ENCODE data around the gene CDKN2B-AS1. TPM values are rescaled to one million over a fixed set of nuclear protein-coding genes. Genes with fewer than 3 reads are reported as not detected.

Gene CDKN2B-AS1
- total and polyA plus RNA-seq, 7 donors, result 0.49 to 264 (median 2.0) TPM

DNA sequence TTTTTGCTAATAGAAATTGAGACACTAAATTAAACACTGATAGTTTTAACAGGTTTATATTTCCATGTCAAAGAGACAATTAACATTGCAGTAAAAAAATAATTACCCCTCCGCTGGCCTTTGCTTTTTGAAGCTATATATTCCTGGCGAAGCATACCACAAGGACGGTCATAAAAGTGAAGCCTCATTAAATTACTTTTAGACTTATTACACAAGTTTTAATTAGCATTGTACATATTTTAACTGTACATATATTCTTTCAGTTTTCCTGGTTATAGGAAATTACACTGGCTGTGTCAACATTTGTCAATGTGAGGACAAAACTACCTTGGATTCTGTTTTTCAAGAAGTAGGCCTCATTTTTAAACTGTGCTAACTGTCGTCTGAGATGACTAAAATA, 1.6 kb upstream of the CDKN2B-AS1 start:
- no peak for DNase-seq

DNA sequence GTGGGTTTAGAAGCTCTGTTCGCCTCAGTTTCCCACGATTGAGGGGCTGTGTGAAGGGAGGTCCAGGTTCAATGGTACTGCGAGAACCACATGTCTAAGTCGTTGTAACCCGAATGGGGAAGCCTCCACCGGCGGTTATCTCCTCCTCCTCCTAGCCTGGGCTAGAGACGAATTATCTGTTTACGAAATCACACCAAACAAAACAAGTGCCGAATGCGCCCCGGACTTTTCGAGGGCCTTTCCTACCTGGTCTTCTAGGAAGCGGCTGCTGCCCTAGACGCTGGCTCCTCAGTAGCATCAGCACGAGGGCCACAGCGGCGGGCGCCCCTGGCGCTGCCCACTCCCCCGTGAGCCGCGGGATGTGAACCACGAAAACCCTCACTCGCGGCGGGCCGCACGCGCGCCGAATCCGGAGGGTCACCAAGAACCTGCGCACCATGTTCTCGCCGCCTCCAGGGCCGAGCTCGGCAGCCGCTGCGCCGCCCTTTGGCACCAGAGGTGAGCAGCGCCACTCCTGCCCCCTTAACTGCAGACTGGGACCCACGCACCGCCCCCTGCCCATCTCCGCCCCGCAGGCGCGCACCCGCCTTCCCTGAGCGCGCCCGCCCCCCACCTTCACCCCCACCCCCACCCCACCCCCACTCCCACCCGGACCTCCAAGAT, 567 bp upstream of the CDKN2B-AS1 start, which contains the start of gene CDKN2A:
CDKN2A (minus strand) TSS at position 500 of the 663 bp plus-strand sequence.
- no peak for DNase-seq
- peak within 1 kb of the TSS; percentile 70 to 85 (median 76) for H3K27ac ChIP-seq
- TF ChIP-seq POLR2AphosphoS5 (IDR thresholded peaks at IDR 0.05) (peak in 1 of 4 donors; percentile 9), POLR2A (IDR thresholded peaks at IDR 0.05) (no peak)
- 3 to 4% methylated on average over 53 of the region's 53 CpGs for WGBS, 2 donors
- H3K27me3 ChIP-seq, result peaks cover 23 to 70% (median 34%) of the 10 kb centered on the region in 3 donors
- no peaks in the 10 kb centered on the region for H3K9me3 ChIP-seq
- intact Hi-C loops (cut with DNase I), result no loop called here
- peak within 1 kb of the TSS; percentile 57 to 92 (median 72) for H3K4me3 ChIP-seq
- peaks cover 0 to 25% (median 10%) of the 10 kb centered on the region in 4 donors for H3K4me1 ChIP-seq
- no peaks in the 10 kb centered on the region for H3K36me3 ChIP-seq

More for the DNA sequence above, 1.6 kb upstream of the CDKN2B-AS1 start:
- Histone ChIP-seq H3K27me3 (peaks cover 23 to 80% (median 43%) of the 10 kb centered on the region in 3 donors), H3K27ac (no peak overlapping the region), H3K4me3 (no peak overlapping the region), H3K36me3 (no peaks in the 10 kb centered on the region), H3K4me1 (peaks cover 0 to 25% (median 10%) of the 10 kb centered on the region in 4 donors), H3K9me3 (no peaks in the 10 kb centered on the region)
- WGBS, 2 donors, result 70 to 87% methylated on average over 4 of the region's 4 CpGs
- intact Hi-C loops (cut with DNase I), result no loop called here
- TF ChIP-seq POLR2A (IDR thresholded peaks at IDR 0.05) (no peak), POLR2AphosphoS5 (IDR thresholded peaks at IDR 0.05) (no peak), EP300 (IDR thresholded peaks at IDR 0.05) (no peak)
- TF ChIP-seq, protein P1, sequence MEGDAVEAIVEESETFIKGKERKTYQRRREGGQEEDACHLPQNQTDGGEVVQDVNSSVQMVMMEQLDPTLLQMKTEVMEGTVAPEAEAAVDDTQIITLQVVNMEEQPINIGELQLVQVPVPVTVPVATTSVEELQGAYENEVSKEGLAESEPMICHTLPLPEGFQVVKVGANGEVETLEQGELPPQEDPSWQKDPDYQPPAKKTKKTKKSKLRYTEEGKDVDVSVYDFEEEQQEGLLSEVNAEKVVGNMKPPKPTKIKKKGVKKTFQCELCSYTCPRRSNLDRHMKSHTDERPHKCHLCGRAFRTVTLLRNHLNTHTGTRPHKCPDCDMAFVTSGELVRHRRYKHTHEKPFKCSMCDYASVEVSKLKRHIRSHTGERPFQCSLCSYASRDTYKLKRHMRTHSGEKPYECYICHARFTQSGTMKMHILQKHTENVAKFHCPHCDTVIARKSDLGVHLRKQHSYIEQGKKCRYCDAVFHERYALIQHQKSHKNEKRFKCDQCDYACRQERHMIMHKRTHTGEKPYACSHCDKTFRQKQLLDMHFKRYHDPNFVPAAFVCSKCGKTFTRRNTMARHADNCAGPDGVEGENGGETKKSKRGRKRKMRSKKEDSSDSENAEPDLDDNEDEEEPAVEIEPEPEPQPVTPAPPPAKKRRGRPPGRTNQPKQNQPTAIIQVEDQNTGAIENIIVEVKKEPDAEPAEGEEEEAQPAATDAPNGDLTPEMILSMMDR (IDR thresholded peaks at IDR 0.05), result no peak

DNA sequence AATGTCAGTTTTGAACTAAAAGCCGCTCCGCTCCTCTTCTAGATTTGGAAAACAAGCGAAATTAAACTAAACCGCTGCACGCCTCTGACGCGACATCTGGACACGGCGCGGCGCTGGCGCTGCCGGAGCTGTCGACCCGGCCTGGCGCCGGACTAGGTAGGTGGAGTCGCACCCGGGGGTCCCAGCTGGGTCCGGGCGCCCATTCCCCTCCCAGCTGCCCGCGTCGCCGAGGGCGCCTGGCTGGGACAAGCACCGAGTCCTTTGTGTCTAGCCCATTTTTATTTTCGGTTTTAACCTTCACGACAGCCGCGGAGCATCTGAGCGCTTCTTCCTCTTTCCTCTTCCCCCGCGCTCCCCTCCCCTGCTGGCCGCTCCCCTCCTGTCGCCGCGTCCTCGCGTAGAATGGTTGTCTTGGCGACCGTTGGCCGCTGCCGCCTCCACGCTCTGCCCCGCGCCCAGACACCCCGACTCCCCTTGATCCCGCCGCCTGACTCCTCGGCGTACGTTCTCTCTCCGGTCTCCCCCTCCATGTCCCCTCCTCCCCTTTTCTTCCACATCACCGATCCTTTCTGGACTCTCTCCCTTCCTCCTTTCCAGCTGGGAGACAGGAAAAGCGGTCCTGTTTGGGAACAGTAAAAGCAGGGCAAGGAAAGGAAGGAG, 545 bp downstream of the CDKN2B-AS1 start:
- 0 to 1% methylated on average over 56 of the region's 56 CpGs for WGBS, 2 donors
- H3K36me3 ChIP-seq, result no peaks in the 10 kb centered on the region
- H3K9me3 ChIP-seq, result no peaks in the 10 kb centered on the region
- peaks cover 0 to 25% (median 10%) of the 10 kb centered on the region in 4 donors for H3K4me1 ChIP-seq
- no peak for TF ChIP-seq EP300 (IDR thresholded peaks at IDR 0.05)
- TF ChIP-seq, protein P1 (IDR thresholded peaks at IDR 0.05), result no peak
- no peak for TF ChIP-seq POLR2AphosphoS5 (IDR thresholded peaks at IDR 0.05)
- no peak for TF ChIP-seq POLR2A (IDR thresholded peaks at IDR 0.05)
- intact Hi-C loops (cut with DNase I), result no loop called here
- DNase-seq, result peak; percentile 85
- peaks cover 14 to 59% (median 23%) of the 10 kb centered on the region in 3 donors for H3K27me3 ChIP-seq
- H3K4me3 ChIP-seq, result peak overlapping the region; percentile 57 to 92 (median 72)
- peak overlapping the region; percentile 70 to 85 (median 76) for H3K27ac ChIP-seq

DNA sequence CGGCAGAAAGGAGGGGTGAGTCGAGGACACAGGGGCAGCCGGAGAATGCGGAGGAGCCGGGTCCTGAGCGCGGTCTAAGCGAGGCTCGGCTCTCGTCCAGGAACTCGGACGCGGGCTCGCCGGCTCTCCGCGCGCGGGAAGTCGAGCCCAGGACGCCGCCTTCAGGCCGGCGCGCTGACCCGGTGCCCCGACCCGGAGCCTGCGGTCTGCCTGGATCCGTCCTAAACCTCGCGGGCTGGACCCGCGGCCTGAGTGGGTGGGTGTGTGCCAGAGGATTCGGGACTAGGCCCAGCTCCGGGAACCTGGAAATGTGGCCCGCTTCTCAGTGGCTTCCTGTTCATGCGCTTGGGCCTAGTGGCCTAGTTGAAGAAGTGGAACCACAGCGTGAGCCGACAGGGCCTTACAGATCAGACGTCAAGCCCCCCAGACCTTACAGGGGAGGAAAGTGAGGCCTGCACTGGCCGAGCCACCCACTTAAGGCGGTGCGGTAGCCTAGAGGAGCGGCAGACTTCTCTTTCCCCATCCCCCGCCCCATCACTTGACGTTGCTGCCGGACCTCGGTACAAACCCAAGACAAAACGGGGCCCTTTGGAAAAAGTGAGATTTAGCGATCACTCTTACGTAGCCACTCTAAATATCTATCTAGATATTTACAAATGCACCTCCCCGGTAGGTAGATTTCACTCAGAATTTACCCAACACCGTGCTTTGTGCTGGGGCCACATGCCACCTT, 1.2 kb downstream of the CDKN2B-AS1 start:
- H3K9me3 ChIP-seq, result no peaks in the 10 kb centered on the region
- H3K27ac ChIP-seq, result peak overlapping the region; percentile 70 to 85 (median 76)
- 14 to 23% methylated on average over 54 of the region's 54 CpGs for WGBS, 2 donors
- peak overlapping the region; percentile 57 to 92 (median 72) for H3K4me3 ChIP-seq
- H3K4me1 ChIP-seq, result peaks cover 0 to 25% (median 10%) of the 10 kb centered on the region in 4 donors
- no peaks in the 10 kb centered on the region for H3K36me3 ChIP-seq
- no peak for DNase-seq
- TF ChIP-seq POLR2AphosphoS5 (IDR thresholded peaks at IDR 0.05) (no peak), EP300 (IDR thresholded peaks at IDR 0.05) (no peak), POLR2A (IDR thresholded peaks at IDR 0.05) (no peak)
- TF ChIP-seq, protein P1 (IDR thresholded peaks at IDR 0.05), result no peak
- peaks cover 9 to 52% (median 22%) of the 10 kb centered on the region in 3 donors for H3K27me3 ChIP-seq
- intact Hi-C loops (cut with DNase I), result no loop called here

All from sigmoid colon (tissue), 7 donors.